Transverse colon (tissue), 4 donors: Measurements from ENCODE around the gene HOXA1. TPM values are rescaled to one million over a fixed set of nuclear protein-coding genes. Genes with fewer than 3 reads are reported as not detected.

Experiments
- DNase-seq: peaks from one replicate; pipeline ENCODE4 v3.0.0-alpha.2; 2019
- H3K27ac ChIP-seq, 4 donors: fragments of 200-600 bp; sonication (generic); 2 replicates each; pipeline ENCODE4 v1.5.1; 2016 to 2018; ENCODE audit warnings: inconsistent platforms in 4 of 4
- H3K27me3 ChIP-seq: fragments of 200-600 bp; sonication (generic); 2 replicates; pipeline ENCODE4 v1.5.1; 2017; ENCODE audit warnings: inconsistent platforms
- H3K36me3 ChIP-seq, 4 donors: fragments of 200-600 bp; sonication (generic); 2 replicates each; pipeline ENCODE4 v1.5.1; 2017 to 2019; ENCODE audit warnings: inconsistent platforms in 4 of 4
- H3K4me1 ChIP-seq, 4 donors: fragments of 200-600 bp; sonication (generic); 2 replicates each; pipeline ENCODE4 v1.5.1; 2017 to 2020; ENCODE audit warnings: inconsistent platforms in 4 of 4
- H3K4me3 ChIP-seq, 4 donors: fragments of 200-600 bp; sonication (generic); 1 replicate in 1 of 4; 2 replicates in 3 of 4; pipeline versions ENCODE4 v1.5.1 to v1.6.1; 2017 to 2019; ENCODE audit warnings: inconsistent platforms in 4 of 4
- H3K9me3 ChIP-seq, 2 donors: fragments of 200-600 bp; sonication (generic); 2 replicates each; pipeline ENCODE4 v1.5.1; 2017 to 2019; ENCODE audit warnings: inconsistent platforms in 2 of 2
- EP300 ChIP-seq: sonication (generic); formaldehyde crosslinking; IDR thresholded peaks from one replicate; pipeline ENCODE4 v1.6.1; 2017; ENCODE audit warnings: antibody characterized with exemption, low read depth
- POLR2A ChIP-seq: fragments of 450-650 bp; IDR thresholded peaks from one replicate; pipeline ENCODE4 v1.6.1; 2016; ENCODE audit warnings: antibody characterized with exemption, mild to moderate bottlenecking, moderate library complexity
- POLR2AphosphoS5 ChIP-seq, 3 donors: sonication (generic); formaldehyde crosslinking; IDR thresholded peaks; one replicate each; pipeline ENCODE4 v1.6.1; 2016; ENCODE audit warnings: antibody characterized with exemption in 3 of 3
- WGBS, 2 donors: methylation state at CpG; one replicate each; pipeline ENCODE4 v1.1.5; 2018; ENCODE audit warnings: low coverage in 1 of 2; 5-methylcytosine and 5-hydroxymethylcytosine counted together
- in situ Hi-C, 4 donors: fragments of 200-750 bp; cut with MboI; loops; one replicate each; pipeline versions ENCODE4 v1.15.0 to v1.15.1; 2017; ENCODE audit warnings: low sequenced_read_pairs in 3 of 4, low pct_ligation_motif_present in 1 of 4, low pct_unique_long_range_greater_than_20kb in 1 of 4
- intact Hi-C: fragments of 100-400 bp; cut with DNase I; formaldehyde crosslinking; loops from one replicate; pipeline ENCODE4 v1.15.1; 2023; ENCODE audit warnings: low total_unique reads
- total RNA-seq, 4 donors: library from RNA; depleted of rRNA; stranded (reverse); fragments of >200 nt; gene quantifications; one replicate each; pipeline ENCODE4 v1.1.0, GENCODE V29; 2016
- TF ChIP-seq, protein P1 (sequence below), 5 experiments: fragments of 200-600 bp in 3 of 5; fragments of 450-650 bp in 2 of 5; sonication (generic) in 3 of 5; IDR thresholded peaks; 1 replicate in 2 of 5; 2 replicates in 3 of 5; pipeline ENCODE4 v1.5.1; 2016 to 2017; ENCODE audit warnings: antibody characterized with exemption in 5 of 5, inconsistent platforms in 3 of 5, mild to moderate bottlenecking in 2 of 5, moderate library complexity in 1 of 5

HOXA1 gene
- total RNA-seq, 4 donors from 2014 or later, result 1.4 to 3.2 (median 1.8) TPM

DNA sequence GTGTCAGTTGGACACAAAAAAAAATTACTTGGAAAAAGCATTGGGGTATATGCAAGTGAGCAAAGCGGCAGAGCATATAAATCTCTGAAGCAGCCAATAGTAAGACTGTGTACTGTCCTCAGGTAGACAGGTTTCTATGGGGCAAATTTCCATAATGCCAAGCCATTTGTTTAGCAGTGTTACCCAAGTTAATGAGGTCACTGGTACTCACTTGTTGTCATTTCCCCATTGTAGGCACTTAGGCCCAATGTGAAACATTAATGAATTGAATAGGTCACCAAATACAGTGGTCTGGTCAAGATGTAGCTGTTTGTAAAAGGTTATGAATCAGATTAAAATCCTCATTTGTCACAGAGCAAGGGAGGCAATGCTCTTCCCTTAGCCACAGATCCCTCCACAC is 27.5 kb downstream of the HOXA1 start:
- TF ChIP-seq POLR2A, result no peak
- TF ChIP-seq, protein P1, sequence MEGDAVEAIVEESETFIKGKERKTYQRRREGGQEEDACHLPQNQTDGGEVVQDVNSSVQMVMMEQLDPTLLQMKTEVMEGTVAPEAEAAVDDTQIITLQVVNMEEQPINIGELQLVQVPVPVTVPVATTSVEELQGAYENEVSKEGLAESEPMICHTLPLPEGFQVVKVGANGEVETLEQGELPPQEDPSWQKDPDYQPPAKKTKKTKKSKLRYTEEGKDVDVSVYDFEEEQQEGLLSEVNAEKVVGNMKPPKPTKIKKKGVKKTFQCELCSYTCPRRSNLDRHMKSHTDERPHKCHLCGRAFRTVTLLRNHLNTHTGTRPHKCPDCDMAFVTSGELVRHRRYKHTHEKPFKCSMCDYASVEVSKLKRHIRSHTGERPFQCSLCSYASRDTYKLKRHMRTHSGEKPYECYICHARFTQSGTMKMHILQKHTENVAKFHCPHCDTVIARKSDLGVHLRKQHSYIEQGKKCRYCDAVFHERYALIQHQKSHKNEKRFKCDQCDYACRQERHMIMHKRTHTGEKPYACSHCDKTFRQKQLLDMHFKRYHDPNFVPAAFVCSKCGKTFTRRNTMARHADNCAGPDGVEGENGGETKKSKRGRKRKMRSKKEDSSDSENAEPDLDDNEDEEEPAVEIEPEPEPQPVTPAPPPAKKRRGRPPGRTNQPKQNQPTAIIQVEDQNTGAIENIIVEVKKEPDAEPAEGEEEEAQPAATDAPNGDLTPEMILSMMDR (IDR thresholded peaks at IDR 0.05), result no peak
- no peak for TF ChIP-seq POLR2AphosphoS5 (IDR thresholded peaks at IDR 0.05)
- no peak for TF ChIP-seq EP300
- Histone ChIP-seq H3K36me3 (no peaks in the 10 kb centered on the region), H3K9me3 (no peaks in the 10 kb centered on the region), H3K4me3 (no peak overlapping the region), H3K4me1 (no peaks in the 10 kb centered on the region), H3K27ac (no peak overlapping the region), H3K27me3 (no peaks in the 10 kb centered on the region)
- no peak for DNase-seq
- 96% methylated on average over 1 of the region's 1 CpG; no CpG with 5 or more reads in 1 of the 2 donors for WGBS, 2 donors
- intact Hi-C loops, result no loop called here
- in situ Hi-C loops, result no loop called here

DNA sequence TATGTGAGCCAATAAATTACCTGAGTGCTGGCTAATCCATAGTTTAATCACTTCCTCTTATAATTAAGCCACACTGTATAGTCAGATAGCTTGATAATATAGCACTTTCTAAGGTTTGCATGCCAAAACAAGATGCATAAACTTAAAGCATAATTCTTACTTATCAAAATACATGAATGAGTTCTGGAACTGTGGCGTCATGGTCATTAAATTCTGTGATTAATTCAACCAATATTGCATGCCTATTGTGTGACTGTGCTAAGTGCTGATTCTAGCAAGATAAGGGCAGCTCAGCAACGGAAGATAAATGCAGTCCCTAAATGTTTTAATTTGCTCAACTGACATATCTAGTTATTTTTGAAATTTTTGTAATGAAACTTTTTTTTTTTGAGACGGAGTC is 29.7 kb downstream of the HOXA1 start:
- Histone ChIP-seq H3K36me3 (no peaks in the 10 kb centered on the region), H3K27me3 (no peaks in the 10 kb centered on the region), H3K27ac (no peak overlapping the region), H3K4me1 (no peaks in the 10 kb centered on the region), H3K9me3 (no peaks in the 10 kb centered on the region), H3K4me3 (no peak overlapping the region)
- in situ Hi-C loops, result no loop called here
- WGBS, 2 donors, result 78 to 93% methylated on average over 3 of the region's 3 CpGs
- no peak for DNase-seq
- intact Hi-C loops, result no loop called here
- no peak for TF ChIP-seq POLR2A

DNA sequence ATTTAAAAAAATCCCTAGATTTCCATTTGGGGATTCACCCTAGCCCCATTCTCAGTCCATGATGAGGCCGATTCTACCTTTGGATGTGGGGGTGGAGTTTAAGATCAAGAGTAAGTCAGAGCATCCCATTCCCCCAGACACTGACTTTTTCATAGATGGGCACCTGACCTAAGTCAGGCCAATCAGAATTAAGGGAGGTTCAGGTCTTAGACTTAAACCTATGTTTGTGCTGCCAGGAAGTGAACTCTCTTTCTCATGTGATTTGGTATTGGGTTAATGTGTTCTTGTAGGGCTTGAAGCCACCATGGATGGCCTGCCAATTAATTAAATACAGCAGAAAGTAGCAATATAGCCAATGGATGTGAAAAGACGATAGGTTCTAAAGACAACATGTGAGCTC is 30.1 kb downstream of the HOXA1 start:
- Histone ChIP-seq H3K9me3 (no peaks in the 10 kb centered on the region), H3K36me3 (no peaks in the 10 kb centered on the region), H3K27ac (no peak overlapping the region), H3K4me1 (no peaks in the 10 kb centered on the region), H3K27me3 (no peaks in the 10 kb centered on the region), H3K4me3 (no peak overlapping the region)
- in situ Hi-C loops (no loop called here), intact Hi-C loops (no loop called here)
- no peak for TF ChIP-seq POLR2AphosphoS5 (IDR thresholded peaks at IDR 0.05)
- TF ChIP-seq, protein P1 (IDR thresholded peaks at IDR 0.05), result no peak
- TF ChIP-seq EP300, result no peak
- TF ChIP-seq POLR2A, result no peak
- DNase-seq, result no peak
- 86 to 89% methylated on average over 1 to 2 of the region's 2 CpGs for WGBS, 2 donors

DNA sequence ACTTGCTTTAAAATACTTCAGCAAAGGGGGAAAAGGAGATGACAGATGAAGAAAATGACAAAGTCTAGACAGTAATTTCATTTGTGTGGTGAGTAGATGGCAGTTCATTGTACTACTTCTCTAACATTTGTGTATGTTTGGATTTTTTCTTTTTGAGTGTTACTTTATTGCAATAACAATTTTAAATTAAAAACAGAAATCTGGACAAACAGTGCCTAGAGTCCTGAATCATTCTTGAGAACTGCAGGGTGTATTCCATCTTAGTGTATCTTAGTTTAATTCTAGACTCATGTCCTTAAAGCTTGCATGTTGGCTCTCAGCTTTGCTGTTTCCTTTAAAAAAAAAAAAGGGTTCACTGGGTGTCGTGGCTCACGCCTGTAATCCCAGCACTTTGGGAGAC is 31.1 kb downstream of the HOXA1 start:
- H3K4me3 ChIP-seq, result no peak overlapping the region
- no peaks in the 10 kb centered on the region for H3K9me3 ChIP-seq
- H3K4me1 ChIP-seq, result no peaks in the 10 kb centered on the region
- H3K27ac ChIP-seq, result no peak overlapping the region
- H3K36me3 ChIP-seq, result no peaks in the 10 kb centered on the region
- 60 to 87% methylated on average over 2 of the region's 2 CpGs for WGBS, 2 donors
- no peaks in the 10 kb centered on the region for H3K27me3 ChIP-seq
- DNase-seq, result no peak
- in situ Hi-C loops (no loop called here), intact Hi-C loops (no loop called here)
- TF ChIP-seq, protein P1 (IDR thresholded peaks at IDR 0.05), result no peak
- no peak for TF ChIP-seq EP300
- TF ChIP-seq POLR2AphosphoS5 (IDR thresholded peaks at IDR 0.05), result no peak
- no peak for TF ChIP-seq POLR2A

DNA sequence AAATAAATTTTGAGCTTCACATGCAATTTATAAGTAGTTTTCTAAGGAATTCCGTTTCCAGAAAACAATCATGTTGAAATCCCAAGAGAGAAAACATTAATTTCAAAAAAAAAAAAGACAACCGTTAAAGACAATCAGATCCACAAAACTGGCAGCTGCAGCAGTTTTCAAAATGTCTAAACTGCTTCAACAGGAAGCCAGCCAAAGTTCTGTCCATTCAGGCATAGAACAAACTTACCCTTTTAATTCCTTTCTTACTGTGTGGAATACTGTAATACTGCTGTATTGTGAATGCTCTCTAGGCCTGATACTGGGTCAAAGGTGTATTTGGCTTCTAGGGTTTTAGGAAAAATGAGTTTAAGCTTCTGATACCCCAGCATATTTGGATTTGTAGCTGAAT is 31.6 kb downstream of the HOXA1 start:
- Histone ChIP-seq H3K36me3 (no peaks in the 10 kb centered on the region), H3K27me3 (no peaks in the 10 kb centered on the region), H3K27ac (no peak overlapping the region), H3K4me3 (no peak overlapping the region), H3K4me1 (no peaks in the 10 kb centered on the region), H3K9me3 (no peaks in the 10 kb centered on the region)
- WGBS, 2 donors, result 33 to 100% methylated on average over 1 to 2 of the region's 2 CpGs
- intact Hi-C loops, result no loop called here
- in situ Hi-C loops, result no loop called here
- TF ChIP-seq, protein P1 (IDR thresholded peaks at IDR 0.05), result no peak
- no peak for TF ChIP-seq POLR2A
- DNase-seq, result no peak
